H9 (cell line): ENCODE data around the gene KRTCAP2. TPM values are rescaled to one million over a fixed set of nuclear protein-coding genes. Genes with fewer than 3 reads are reported as not detected.

Source experiments
- DNase-seq: peaks from one replicate; pipeline ENCODE4 v3.0.0-alpha.2; 2017
- H2AFZ ChIP-seq: one replicate; pipeline ENCODE4 v1.6.1; 2013; ENCODE audit warnings: mild to moderate bottlenecking, low read length, control low read depth, moderate library complexity
- H2AK5ac ChIP-seq: 2 replicates; pipeline ENCODE4 v1.6.1; 2013; ENCODE audit warnings: low read length, control low read depth, mixed read lengths; ENCODE audit not compliant: insufficient read length
- H2BK120ac ChIP-seq: one replicate; pipeline ENCODE4 v1.6.1; 2013; ENCODE audit warnings: low read depth, mild to moderate bottlenecking, low read length, control low read depth, inconsistent platforms; ENCODE audit not compliant: poor library complexity, severe bottlenecking
- H2BK12ac ChIP-seq: 2 replicates; pipeline ENCODE4 v1.6.1; 2013; ENCODE audit warnings: low read length, control low read depth, mixed read lengths, low read depth; ENCODE audit not compliant: insufficient read length
- H2BK15ac ChIP-seq: 2 replicates; pipeline ENCODE4 v1.6.1; 2013; ENCODE audit warnings: low read depth, low read length, control low read depth
- H2BK20ac ChIP-seq: one replicate; pipeline ENCODE4 v1.6.1; 2013; ENCODE audit warnings: low read depth, mild to moderate bottlenecking, low read length, control low read depth, inconsistent platforms; ENCODE audit not compliant: poor library complexity, severe bottlenecking
- H2BK5ac ChIP-seq: 2 replicates; pipeline ENCODE4 v1.6.1; 2013; ENCODE audit warnings: low read length, control low read depth, mixed read lengths; ENCODE audit not compliant: insufficient read length
- H3K14ac ChIP-seq: 2 replicates; pipeline ENCODE4 v1.6.1; 2013; ENCODE audit warnings: low read length, control low read depth; ENCODE audit not compliant: insufficient read depth
- H3K18ac ChIP-seq: 2 replicates; pipeline ENCODE4 v1.6.1; 2013; ENCODE audit warnings: low read depth, mild to moderate bottlenecking, mixed read lengths, low read length, control low read depth; ENCODE audit not compliant: insufficient read length
- H3K23ac ChIP-seq: 2 replicates; pipeline ENCODE4 v1.6.1; 2013; ENCODE audit warnings: low read length, control low read depth, mixed read lengths, low read depth; ENCODE audit not compliant: insufficient read length
- H3K23me2 ChIP-seq: 2 replicates; pipeline ENCODE4 v1.6.1; 2013; ENCODE audit warnings: low read depth, mild to moderate bottlenecking, mixed read lengths, low read length, control low read depth; ENCODE audit not compliant: insufficient read length, poor library complexity, severe bottlenecking
- H3K27ac ChIP-seq: 2 replicates; pipeline ENCODE4 v1.5.1; 2013; ENCODE audit warnings: low read length, control low read depth, mixed read lengths, low read depth; ENCODE audit not compliant: insufficient read length
- H3K27me3 ChIP-seq: 2 replicates; pipeline ENCODE4 v1.6.1; 2013; ENCODE audit warnings: low read length, control low read depth, inconsistent platforms; ENCODE audit not compliant: insufficient read depth
- H3K4ac ChIP-seq: 2 replicates; pipeline ENCODE4 v1.6.1; 2013; ENCODE audit warnings: low read depth, mild to moderate bottlenecking, control low read depth, inconsistent platforms, low read length, moderate library complexity
- H3K4me1 ChIP-seq: 2 replicates; pipeline ENCODE4 v1.6.1; 2013; ENCODE audit warnings: low read length, control low read depth, inconsistent platforms; ENCODE audit not compliant: insufficient read depth
- H3K4me2 ChIP-seq: 2 replicates; pipeline ENCODE4 v1.6.1; 2013; ENCODE audit warnings: low read length, control low read depth, mixed read lengths; ENCODE audit not compliant: insufficient read length, insufficient read depth
- H3K56ac ChIP-seq: 2 replicates; pipeline ENCODE4 v1.6.1; 2013; ENCODE audit warnings: low read depth, mild to moderate bottlenecking, mixed read lengths, low read length, control low read depth; ENCODE audit not compliant: insufficient read length
- H3K79me1 ChIP-seq: 2 replicates; pipeline ENCODE4 v1.6.1; 2013; ENCODE audit warnings: low read depth, mild to moderate bottlenecking, moderate library complexity, low read length, control low read depth, inconsistent platforms; ENCODE audit not compliant: insufficient read depth, poor library complexity, severe bottlenecking
- H3K79me2 ChIP-seq: 2 replicates; pipeline ENCODE4 v1.6.1; 2013; ENCODE audit warnings: low read length, control low read depth, inconsistent platforms; ENCODE audit not compliant: insufficient read depth
- H3K9ac ChIP-seq: 2 replicates; pipeline ENCODE4 v1.6.1; 2013; ENCODE audit warnings: low read length, control low read depth, mixed read lengths; ENCODE audit not compliant: insufficient read length; ENCODE audit errors: extremely low read depth
- H3K9me3 ChIP-seq: one replicate; pipeline ENCODE4 v1.6.1; 2013; ENCODE audit warnings: low read depth, low read length, inconsistent platforms; ENCODE audit not compliant: control insufficient read depth
- H3T11ph ChIP-seq: one replicate; pipeline ENCODE4 v1.6.1; 2013; ENCODE audit warnings: mild to moderate bottlenecking, low read length, control low read depth, inconsistent platforms
- H4K20me1 ChIP-seq: one replicate; pipeline ENCODE4 v1.6.1; 2013; ENCODE audit not compliant: control insufficient read depth, insufficient read length, insufficient read depth
- H4K5ac ChIP-seq: 2 replicates; pipeline ENCODE4 v1.6.1; 2013; ENCODE audit warnings: low read depth, mild to moderate bottlenecking, mixed read lengths, low read length, control low read depth; ENCODE audit not compliant: insufficient read length
- H4K8ac ChIP-seq: replicated peaks from 2 replicates; pipeline ENCODE4 v1.6.1; 2013; ENCODE audit warnings: low read length, control low read depth, mixed read lengths, low read depth; ENCODE audit not compliant: insufficient read length
- H4K91ac ChIP-seq: 2 replicates; pipeline ENCODE4 v1.6.1; 2013; ENCODE audit warnings: low read depth, mild to moderate bottlenecking, moderate library complexity, mixed read lengths, low read length, control low read depth; ENCODE audit not compliant: insufficient read length
- H3K27ac Mint-ChIP-seq, 3 experiments: 2 replicates in 2 of 3; 3 replicates in 1 of 3; pipeline ENCODE4 v1.8.0; 2020 to 2021; ENCODE audit warnings: mixed read lengths in 3 of 3, mild to moderate bottlenecking in 1 of 3, moderate library complexity in 1 of 3
- H3K27me3 Mint-ChIP-seq: 2 replicates; pipeline ENCODE4 v1.8.0; 2021; ENCODE audit warnings: low read depth, mild to moderate bottlenecking, moderate library complexity, mixed read lengths
- H3K36me3 Mint-ChIP-seq, 3 experiments: 2 replicates in 2 of 3; 3 replicates in 1 of 3; pipeline ENCODE4 v1.8.0; 2020 to 2021; ENCODE audit warnings: low read depth in 3 of 3, mixed read lengths in 3 of 3; ENCODE audit not compliant: insufficient read depth in 1 of 3
- H3K4me1 Mint-ChIP-seq, 2 experiments: 2 replicates each; pipeline ENCODE4 v1.8.0; 2020; ENCODE audit warnings: mixed read lengths in 2 of 2
- H3K4me3 Mint-ChIP-seq, 2 experiments: 2 replicates in 1 of 2; 3 replicates in 1 of 2; pipeline ENCODE4 v1.8.0; 2020 to 2021; ENCODE audit warnings: mild to moderate bottlenecking in 2 of 2, mixed read lengths in 2 of 2, moderate library complexity in 1 of 2
- H3K9me3 Mint-ChIP-seq, 2 experiments: 2 replicates in 1 of 2; 3 replicates in 1 of 2; pipeline ENCODE4 v1.8.0; 2020; ENCODE audit warnings: mild to moderate bottlenecking in 2 of 2, mixed read lengths in 2 of 2, moderate library complexity in 1 of 2
- WGBS: extraction: QIAGEN DNeasy Blood & Tissue Kit; methylation state at CpG from one replicate; pipeline ENCODE4 v1.1.7; 2013; ENCODE audit warnings: missing lambda C conversion rate, low lambda C conversion rate, mixed read lengths; ENCODE audit not compliant: insufficient read length; ENCODE audit errors: extremely low coverage; 5-methylcytosine and 5-hydroxymethylcytosine counted together
- total RNA-seq: library from RNA; stranded (reverse); gene quantifications from 2 replicates; pipeline ENCODE4 v1.2.1, GENCODE V29; 2021
- TF ChIP-seq, protein P1 (sequence below): fragments of 200-600 bp; sonication (generic); conservative IDR thresholded peaks from 3 replicates; pipeline ENCODE4 v1.8.0; 2021; ENCODE audit warnings: antibody characterized with exemption, mild to moderate bottlenecking

KRTCAP2 gene
- total RNA-seq, 1 experiment from 2014 or later: 149 TPM

DNA sequence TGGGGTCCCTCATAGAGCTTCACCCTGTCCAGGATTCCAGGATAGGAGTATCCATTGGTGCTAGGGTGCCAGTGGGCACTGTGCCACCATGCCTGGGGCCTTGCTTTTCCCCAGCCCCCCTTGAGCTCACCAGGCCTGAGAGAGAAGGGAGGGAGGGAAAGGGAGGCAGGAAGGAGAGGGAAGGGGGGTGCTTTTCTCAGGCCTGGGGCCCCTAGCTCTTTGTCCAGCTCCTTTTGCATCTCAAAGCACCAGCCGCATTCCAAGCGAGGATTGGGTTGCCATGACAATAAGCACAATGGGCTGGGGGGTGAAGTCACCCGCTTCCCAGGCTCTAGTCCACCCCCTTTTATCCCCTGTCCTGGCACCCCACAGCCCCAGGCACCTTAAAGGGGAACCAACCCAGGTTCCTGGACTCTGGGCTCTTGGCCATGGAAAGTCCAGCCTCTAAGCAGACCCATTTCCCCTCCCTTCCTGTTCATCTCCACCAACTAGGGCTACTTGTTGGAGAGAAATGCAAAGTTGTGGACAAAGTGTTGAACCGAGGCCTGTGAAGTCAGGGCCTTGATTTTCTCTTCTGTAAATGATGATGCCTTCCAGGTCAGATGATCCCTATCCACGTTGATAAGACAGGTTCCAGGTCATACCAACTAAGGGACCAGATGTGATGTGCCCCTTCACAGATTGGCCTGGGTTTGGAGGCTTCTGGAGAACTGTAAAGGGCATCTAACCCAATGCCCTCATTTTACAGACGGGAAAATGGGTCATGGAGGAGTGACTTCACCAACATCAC lies 23.2 kb upstream of the KRTCAP2 start:
- Mint-ChIP-seq H3K27ac (peak overlapping the region; percentile 98 to 99 (median 99)), H3K27me3 (peaks cover 3% of the 10 kb centered on the region), H3K36me3 (peaks cover 55 to 60% (median 56%) of the 10 kb centered on the region in 3 experiments), H3K4me1 (peaks cover 32 to 47% of the 10 kb centered on the region in 2 experiments), H3K4me3 (peak overlapping the region; percentile 95 to 99), H3K9me3 (peaks cover 3 to 4% of the 10 kb centered on the region in 2 experiments; a peak in 4 of 5 replicates)
- Histone ChIP-seq H2BK20ac (no peak overlapping the region), H2AK5ac (peak overlapping the region; percentile 1), H4K5ac (peak overlapping the region; percentile 53), H3K27ac (peak overlapping the region; percentile 80), H3K4me2 (peak overlapping the region; percentile 95), H3K79me2 (peaks cover 13% of the 10 kb centered on the region; the same call in 1 of the 2 replicates), H3K56ac (peak overlapping the region; percentile 11), H3K79me1 (no peaks in the 10 kb centered on the region), H3K4ac (peak overlapping the region; percentile 51), H3K18ac (peak overlapping the region; percentile 78), H3K4me1 (peaks cover 10% of the 10 kb centered on the region), H4K20me1 (peaks cover 3% of the 10 kb centered on the region), H3T11ph (no peak overlapping the region), H2BK15ac (no peak overlapping the region), H3K23ac (no peak overlapping the region), H2BK5ac (peak overlapping the region; percentile 10), H3K9me3 (no peaks in the 10 kb centered on the region), H2BK12ac (peak overlapping the region; percentile 31), H3K14ac (peak overlapping the region; percentile 80; the same call in 1 of the 2 replicates), H3K9ac (peak overlapping the region; percentile 93), H3K23me2 (peaks cover 28% of the 10 kb centered on the region), H2BK120ac (peak overlapping the region; percentile 38), H2AFZ (no peak overlapping the region), H4K91ac (peak overlapping the region; percentile 52), H3K27me3 (no peaks in the 10 kb centered on the region), H4K8ac (no peak overlapping the region)
- DNase-seq: peak; percentile 95
- TF ChIP-seq, protein P1, sequence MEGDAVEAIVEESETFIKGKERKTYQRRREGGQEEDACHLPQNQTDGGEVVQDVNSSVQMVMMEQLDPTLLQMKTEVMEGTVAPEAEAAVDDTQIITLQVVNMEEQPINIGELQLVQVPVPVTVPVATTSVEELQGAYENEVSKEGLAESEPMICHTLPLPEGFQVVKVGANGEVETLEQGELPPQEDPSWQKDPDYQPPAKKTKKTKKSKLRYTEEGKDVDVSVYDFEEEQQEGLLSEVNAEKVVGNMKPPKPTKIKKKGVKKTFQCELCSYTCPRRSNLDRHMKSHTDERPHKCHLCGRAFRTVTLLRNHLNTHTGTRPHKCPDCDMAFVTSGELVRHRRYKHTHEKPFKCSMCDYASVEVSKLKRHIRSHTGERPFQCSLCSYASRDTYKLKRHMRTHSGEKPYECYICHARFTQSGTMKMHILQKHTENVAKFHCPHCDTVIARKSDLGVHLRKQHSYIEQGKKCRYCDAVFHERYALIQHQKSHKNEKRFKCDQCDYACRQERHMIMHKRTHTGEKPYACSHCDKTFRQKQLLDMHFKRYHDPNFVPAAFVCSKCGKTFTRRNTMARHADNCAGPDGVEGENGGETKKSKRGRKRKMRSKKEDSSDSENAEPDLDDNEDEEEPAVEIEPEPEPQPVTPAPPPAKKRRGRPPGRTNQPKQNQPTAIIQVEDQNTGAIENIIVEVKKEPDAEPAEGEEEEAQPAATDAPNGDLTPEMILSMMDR: no peak
- no CpG with 5 or more reads among the region's 6 CpGs for WGBS
